Caco-2 (cell line): ENCODE results near the gene CD151. TPM values are rescaled to one million over a fixed set of nuclear protein-coding genes. Genes with fewer than 3 reads are reported as not detected.

Source experiments
- BruUV-seq: library from RNA; stranded (reverse); fragments of 400-500 nt; replicated peaks from 2 replicates; lab custom pipeline; 2021; lab: Mats Ljungman, UMichigan
- CTCF ChIA-PET: fragments of 300-600 bp; sonication (Branson Sonifier 250); formaldehyde crosslinking; loops from one replicate; lab custom pipeline; 2022; ENCODE audit warnings: antibody characterized with exemption; lab: Charles Lee
- POLR2A ChIA-PET: fragments of 300-600 bp; sonication (Branson Sonifier 250); formaldehyde crosslinking; loops from one replicate; lab custom pipeline; 2022; ENCODE audit warnings: antibody characterized with exemption; lab: Charles Lee
- DNase-seq, 2 experiments: peaks; one replicate each; pipeline versions ENCODE4 v3.0.0 to v3.0.0-alpha.2; 2020 to 2022
- H3K27me3 ChIP-seq: replicated peaks from 2 replicates; pipeline ENCODE4 v1.6.0; 2011; ENCODE audit warnings: low read length; ENCODE audit not compliant: control insufficient read depth, insufficient read depth
- H3K36me3 ChIP-seq: 2 replicates; pipeline ENCODE4 v1.5.1; 2011; ENCODE audit warnings: low read length; ENCODE audit not compliant: control insufficient read depth, insufficient read depth
- H3K4me1 ChIP-seq: fragments of 250-450 bp; sonication (Bioruptor Pico); 2 replicates; pipeline ENCODE4 v1.5.1; 2020; ENCODE audit warnings: mild to moderate bottlenecking
- H3K4me3 ChIP-seq: 2 replicates; pipeline ENCODE4 v1.5.1; 2011; ENCODE audit warnings: low read depth, mild to moderate bottlenecking, control low read depth, low read length
- H3K9me3 ChIP-seq: fragments of 250-450 bp; sonication (Bioruptor Pico); 2 replicates; pipeline ENCODE4 v1.5.1; 2020; ENCODE audit warnings: mild to moderate bottlenecking, moderate library complexity
- H3K27ac Mint-ChIP-seq: one replicate; pipeline ENCODE4 v1.8.0; 2022; ENCODE audit warnings: mixed read lengths; ENCODE audit not compliant: unreplicated experiment
- H3K27me3 Mint-ChIP-seq: one replicate; pipeline ENCODE4 v1.8.0; 2022; ENCODE audit warnings: mixed read lengths; ENCODE audit not compliant: insufficient read depth, unreplicated experiment
- H3K36me3 Mint-ChIP-seq: one replicate; pipeline ENCODE4 v1.8.0; 2022; ENCODE audit warnings: mild to moderate bottlenecking, mixed read lengths; ENCODE audit not compliant: insufficient read depth, unreplicated experiment
- H3K4me1 Mint-ChIP-seq: one replicate; pipeline ENCODE4 v1.8.0; 2022; ENCODE audit warnings: low read depth, mixed read lengths; ENCODE audit not compliant: unreplicated experiment
- H3K4me3 Mint-ChIP-seq: one replicate; pipeline ENCODE4 v1.8.0; 2022; ENCODE audit warnings: mild to moderate bottlenecking, moderate library complexity, mixed read lengths; ENCODE audit not compliant: unreplicated experiment
- H3K9me3 Mint-ChIP-seq: one replicate; pipeline ENCODE4 v1.8.0; 2022; ENCODE audit warnings: mixed read lengths; ENCODE audit not compliant: unreplicated experiment
- intact Hi-C: fragments of 100-400 bp; cut with micrococcal nuclease; formaldehyde crosslinking; loops from one replicate; pipeline ENCODE4 v1.10.0; 2022; ENCODE audit not compliant: unreplicated experiment
- total RNA-seq: library from RNA; stranded (reverse); gene quantifications from 2 replicates; pipeline ENCODE4 v1.2.3, GENCODE V29; 2022
- TF ChIP-seq, protein P1 (sequence below), 2 experiments: fragments of 200-600 bp in 1 of 2; IDR thresholded peaks; 1 replicate in 1 of 2; 2 replicates in 1 of 2; pipeline versions ENCODE4 v1.5.1 to v1.8.0; 2011 to 2022; ENCODE audit warnings: antibody characterized with exemption in 1 of 2, control low read depth in 1 of 2, inconsistent platforms in 1 of 2, low read depth in 1 of 2, low read length in 1 of 2, mild to moderate bottlenecking in 1 of 2, moderate library complexity in 1 of 2; ENCODE audit not compliant: insufficient read depth in 1 of 2, severe bottlenecking in 1 of 2, unreplicated experiment in 1 of 2

The CD151 gene
- total RNA-seq, 1 experiment from 2014 or later: 268 TPM

DNA sequence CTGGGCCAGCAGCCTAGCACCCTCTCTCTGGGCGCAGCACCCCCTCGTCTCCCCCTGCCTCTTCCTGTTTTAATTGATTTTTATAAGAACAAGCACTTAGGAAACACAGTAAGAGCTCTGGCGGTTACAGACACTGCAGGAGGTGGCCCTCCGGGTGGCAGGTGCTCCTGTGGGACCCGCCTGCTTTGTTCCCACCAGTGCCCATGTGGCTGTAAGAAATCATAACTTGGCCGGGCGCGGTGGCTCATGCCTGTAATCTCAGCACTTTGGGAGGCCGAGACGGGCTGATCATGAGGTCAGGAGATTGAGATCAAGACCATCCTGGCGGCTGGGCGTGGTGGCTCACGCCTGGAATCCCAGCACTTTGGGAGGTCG, 28.3 kb downstream of the CD151 start:
- Mint-ChIP-seq H3K36me3 (peaks cover 76% of the 10 kb centered on the region), H3K4me1 (no peaks in the 10 kb centered on the region), H3K27me3 (no peaks in the 10 kb centered on the region), H3K9me3 (no peaks in the 10 kb centered on the region), H3K4me3 (no peak overlapping the region), H3K27ac (peak overlapping the region; percentile 54)
- Histone ChIP-seq H3K36me3 (no peaks in the 10 kb centered on the region; the same call in 1 of the 2 replicates), H3K27me3 (no peaks in the 10 kb centered on the region), H3K4me1 (no peaks in the 10 kb centered on the region), H3K9me3 (no peaks in the 10 kb centered on the region), H3K4me3 (no peak overlapping the region)
- BruUV-seq: no TSS peak
- TF ChIP-seq, protein P1, sequence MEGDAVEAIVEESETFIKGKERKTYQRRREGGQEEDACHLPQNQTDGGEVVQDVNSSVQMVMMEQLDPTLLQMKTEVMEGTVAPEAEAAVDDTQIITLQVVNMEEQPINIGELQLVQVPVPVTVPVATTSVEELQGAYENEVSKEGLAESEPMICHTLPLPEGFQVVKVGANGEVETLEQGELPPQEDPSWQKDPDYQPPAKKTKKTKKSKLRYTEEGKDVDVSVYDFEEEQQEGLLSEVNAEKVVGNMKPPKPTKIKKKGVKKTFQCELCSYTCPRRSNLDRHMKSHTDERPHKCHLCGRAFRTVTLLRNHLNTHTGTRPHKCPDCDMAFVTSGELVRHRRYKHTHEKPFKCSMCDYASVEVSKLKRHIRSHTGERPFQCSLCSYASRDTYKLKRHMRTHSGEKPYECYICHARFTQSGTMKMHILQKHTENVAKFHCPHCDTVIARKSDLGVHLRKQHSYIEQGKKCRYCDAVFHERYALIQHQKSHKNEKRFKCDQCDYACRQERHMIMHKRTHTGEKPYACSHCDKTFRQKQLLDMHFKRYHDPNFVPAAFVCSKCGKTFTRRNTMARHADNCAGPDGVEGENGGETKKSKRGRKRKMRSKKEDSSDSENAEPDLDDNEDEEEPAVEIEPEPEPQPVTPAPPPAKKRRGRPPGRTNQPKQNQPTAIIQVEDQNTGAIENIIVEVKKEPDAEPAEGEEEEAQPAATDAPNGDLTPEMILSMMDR (IDR thresholded peaks at IDR 0.05; ENCODE audit: insufficient read depth in 1 of 2, low read depth in 1 of 2, low read length in 1 of 2, severe bottlenecking in 1 of 2, unreplicated experiment in 1 of 2): no peak
- intact Hi-C loops: no loop called here
- CTCF ChIA-PET: no interaction called here
- DNase-seq: no peak
- POLR2A ChIA-PET: interaction anchor here (0.6 kb wide), 1 partner anchor 911 kb away, joined by 3 read pairs; no protein-coding TSS in a partner anchor

DNA sequence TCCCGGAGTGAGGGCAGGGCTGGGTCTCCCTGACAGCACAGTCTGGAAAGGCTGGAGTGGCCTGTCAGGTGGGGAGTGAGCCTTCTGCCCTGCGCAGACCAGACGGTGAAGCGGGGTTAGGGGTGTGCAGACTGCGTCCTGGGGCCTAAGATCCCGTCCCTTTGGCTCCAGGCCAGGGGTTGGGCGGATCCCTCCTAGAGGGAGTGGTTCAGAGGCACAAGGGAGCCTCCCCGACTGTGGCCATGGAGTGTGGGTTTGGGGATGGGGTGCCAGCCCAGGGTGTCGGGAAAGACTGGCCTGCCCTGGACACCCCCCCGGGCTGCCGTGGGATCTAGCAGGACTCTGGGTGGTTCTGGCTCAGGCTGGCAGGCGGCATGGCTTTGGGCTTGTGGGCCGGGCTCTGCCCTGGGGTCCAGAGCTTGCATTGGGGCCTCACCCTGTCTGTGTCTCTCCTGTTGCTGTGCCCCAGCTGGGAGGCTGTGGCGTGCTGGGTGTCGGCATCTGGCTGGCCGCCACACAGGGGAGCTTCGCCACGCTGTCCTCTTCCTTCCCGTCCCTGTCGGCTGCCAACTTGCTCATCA, 29.4 kb downstream of the CD151 start:
- Mint-ChIP-seq H3K4me3 (no peak overlapping the region), H3K36me3 (peaks cover 76% of the 10 kb centered on the region), H3K4me1 (no peaks in the 10 kb centered on the region), H3K27me3 (no peaks in the 10 kb centered on the region), H3K27ac (peak overlapping the region; percentile 54), H3K9me3 (no peaks in the 10 kb centered on the region)
- H3K4me3 ChIP-seq: no peak overlapping the region
- TF ChIP-seq, protein P1 (IDR thresholded peaks at IDR 0.05; ENCODE audit: insufficient read depth in 1 of 2, low read depth in 1 of 2, low read length in 1 of 2, severe bottlenecking in 1 of 2, unreplicated experiment in 1 of 2): no peak
- no peaks in the 10 kb centered on the region for H3K27me3 ChIP-seq
- CTCF ChIA-PET: no interaction called here
- H3K4me1 ChIP-seq: no peaks in the 10 kb centered on the region
- no peak for DNase-seq
- BruUV-seq: no TSS peak
- intact Hi-C loops: no loop called here
- H3K36me3 ChIP-seq: no peaks in the 10 kb centered on the region; the same call in 1 of the 2 replicates
- H3K9me3 ChIP-seq: no peaks in the 10 kb centered on the region
- POLR2A ChIA-PET: no interaction called here

DNA sequence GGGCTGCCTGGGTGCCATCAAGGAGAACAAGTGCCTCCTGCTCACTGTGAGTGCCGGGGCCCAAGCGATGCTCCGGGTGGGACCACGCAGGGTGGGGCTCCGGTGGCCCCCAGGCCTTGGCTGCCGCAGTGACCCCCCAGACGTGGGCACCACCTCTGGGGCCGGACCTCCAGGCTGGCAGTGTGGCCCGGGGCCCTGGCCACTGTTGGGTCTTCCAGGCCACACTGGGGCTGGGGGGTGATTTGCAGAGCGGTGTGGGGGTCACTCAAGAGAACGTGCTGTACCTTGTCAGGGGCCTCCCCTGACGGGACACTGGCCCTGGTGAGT, 29.9 kb downstream of the CD151 start:
- POLR2A ChIA-PET: no interaction called here
- no peak overlapping the region for H3K4me3 ChIP-seq
- BruUV-seq: no TSS peak
- H3K36me3 ChIP-seq: no peaks in the 10 kb centered on the region; the same call in 1 of the 2 replicates
- intact Hi-C loops: no loop called here
- no peaks in the 10 kb centered on the region for H3K27me3 ChIP-seq
- Mint-ChIP-seq H3K27ac (no peak overlapping the region), H3K9me3 (no peaks in the 10 kb centered on the region), H3K36me3 (peaks cover 80% of the 10 kb centered on the region), H3K4me1 (no peaks in the 10 kb centered on the region), H3K4me3 (no peak overlapping the region), H3K27me3 (no peaks in the 10 kb centered on the region)
- H3K4me1 ChIP-seq: no peaks in the 10 kb centered on the region
- TF ChIP-seq, protein P1 (IDR thresholded peaks at IDR 0.05; ENCODE audit: insufficient read depth in 1 of 2, low read depth in 1 of 2, low read length in 1 of 2, severe bottlenecking in 1 of 2, unreplicated experiment in 1 of 2): no peak
- CTCF ChIA-PET: no interaction called here
- no peaks in the 10 kb centered on the region for H3K9me3 ChIP-seq
- no peak for DNase-seq
